ENCODE results near the gene NDUFB5. TPM values are rescaled to one million over a fixed set of nuclear protein-coding genes. Genes with fewer than 3 reads are reported as not detected.

NDUFB5 gene
- total RNA-seq: 112 TPM

DNA sequence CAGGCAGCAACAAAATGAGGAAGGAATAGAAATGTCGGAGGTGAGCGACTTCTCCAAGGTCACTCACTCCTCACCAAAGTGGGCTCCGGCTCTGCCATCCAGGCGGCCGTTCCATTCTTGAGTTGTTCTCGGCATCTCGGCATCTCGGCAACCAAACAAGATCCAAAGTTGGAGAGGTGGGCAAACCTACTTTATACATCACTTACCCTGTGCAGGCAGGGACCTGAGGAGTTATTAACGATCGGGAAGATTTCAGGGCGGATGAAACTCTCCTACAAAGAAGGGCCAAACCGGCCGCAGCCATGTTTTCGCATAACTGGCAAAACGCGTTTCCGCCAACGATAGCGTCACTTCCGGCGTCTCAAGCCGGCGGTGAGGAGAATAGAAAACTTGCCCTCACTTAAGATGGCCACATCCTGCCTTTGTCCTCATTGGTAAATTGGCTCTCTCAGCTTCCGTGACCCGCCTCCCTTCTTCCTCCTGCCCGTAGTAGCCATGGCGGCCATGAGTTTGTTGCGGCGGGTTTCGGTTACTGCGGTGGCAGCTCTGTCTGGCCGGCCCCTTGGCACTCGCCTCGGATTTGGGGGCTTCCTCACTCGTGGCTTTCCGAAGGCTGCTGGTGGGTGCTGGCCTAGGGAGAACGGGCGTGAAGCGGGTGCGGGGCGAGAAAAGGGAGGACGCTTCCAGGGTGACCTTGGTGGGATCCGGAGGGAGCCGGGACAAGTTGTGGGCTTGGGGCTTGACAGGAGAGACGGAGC lies at the start of gene NDUFB5, which contains the start of gene MRPL47:
Gene NDUFB5 (plus strand): TSS at position 474 of the 758 bp plus-strand sequence. CDS start 22 bp downstream, at position 496.
Gene MRPL47 (minus strand): TSS at position 318 of the 758 bp plus-strand sequence. CDS start 14 bp downstream, at position 304.

DNA sequence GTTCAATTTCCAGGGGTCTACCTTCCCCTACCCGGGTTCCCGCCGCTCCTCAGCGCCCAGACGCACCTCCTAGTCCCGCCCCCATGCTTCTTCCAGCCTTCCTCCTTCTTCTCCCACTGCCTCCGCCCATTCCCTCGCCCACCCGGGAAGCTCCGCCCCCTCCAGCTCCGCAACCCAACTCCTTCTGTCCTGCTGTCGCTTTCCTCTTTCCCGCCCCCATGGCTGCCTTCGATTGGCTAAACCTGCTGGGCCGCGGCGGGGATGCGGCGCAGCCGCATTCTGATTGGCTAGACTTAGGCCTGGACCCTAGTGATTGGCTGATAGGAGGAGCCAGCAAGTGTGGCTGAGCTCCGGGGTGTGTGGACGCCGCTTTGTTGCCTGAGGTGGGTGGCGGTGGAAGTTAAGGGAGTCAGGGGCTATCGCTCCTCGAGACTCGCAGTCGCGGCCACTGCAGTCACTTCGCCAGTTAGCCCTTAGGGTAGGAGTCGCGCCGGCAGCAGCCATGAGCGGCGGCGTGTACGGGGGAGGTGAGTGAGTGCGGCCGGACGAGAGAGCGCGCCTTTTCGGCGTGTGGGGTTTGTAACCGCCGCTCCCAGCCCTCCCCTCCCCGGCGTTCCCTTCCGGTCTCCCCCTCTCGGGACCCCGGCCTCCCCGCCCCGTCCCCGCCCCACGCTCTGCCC lies 41.9 kb upstream of the NDUFB5 start, which contains the start of gene ACTL6A:
Gene ACTL6A (plus strand): TSS at position 336 of the 680 bp plus-strand sequence. CDS start 167 bp downstream, at position 503.

GRCh38 chr3:179652447-179653095 lies 48.0 kb downstream of the NDUFB5 start, which contains the start of gene USP13:
TSS of gene USP13 (plus strand) at chr3:179653040. CDS start at chr3:179653226, 186 bp downstream.

Other genes with a start within 250 kb of the NDUFB5 start
- 46.9 TPM for gene GNB4, start 153.3 kb upstream of the NDUFB5 start, total RNA-seq
- 88.4 TPM for gene ACTL6A, start 41.9 kb upstream of the NDUFB5 start, total RNA-seq
- 19.0 TPM for gene MRPL47, start 156 bp upstream of the NDUFB5 start, total RNA-seq
- 17.2 TPM for gene USP13, start 48.2 kb downstream of the NDUFB5 start, total RNA-seq

Measured in camera-type eye (tissue), 1 donor.